Islet of Langerhans (tissue), 1 donor: ENCODE measurements around the gene CHRNA3.
"Not testable (repeated sequence)": the region's sequence is repeated elsewhere in the genome, so short reads cannot be mapped to it uniquely, and the experiment has no call there.

ENCODE experiments used
- FAIRE-seq: peaks from one replicate; lab custom pipeline; 2011; peaks lifted over from hg19 to GRCh38; lab: Jason Lieb, UNC

CHRNA3 gene

GRCh38 chr15:78617516-78617915, 3.3 kb downstream of the CHRNA3 start:
- no peak for FAIRE-seq

- FAIRE-seq, result no peak
Observed at GRCh38 chr15:78617076-78617475, 3.7 kb downstream of the CHRNA3 start.

- FAIRE-seq, result no peak
Observed at GRCh38 chr15:78616506-78616905, 4.3 kb downstream of the CHRNA3 start.

GRCh38 chr15:78615151-78615589, 5.6 kb downstream of the CHRNA3 start:
- FAIRE-seq, result no peak

DNA sequence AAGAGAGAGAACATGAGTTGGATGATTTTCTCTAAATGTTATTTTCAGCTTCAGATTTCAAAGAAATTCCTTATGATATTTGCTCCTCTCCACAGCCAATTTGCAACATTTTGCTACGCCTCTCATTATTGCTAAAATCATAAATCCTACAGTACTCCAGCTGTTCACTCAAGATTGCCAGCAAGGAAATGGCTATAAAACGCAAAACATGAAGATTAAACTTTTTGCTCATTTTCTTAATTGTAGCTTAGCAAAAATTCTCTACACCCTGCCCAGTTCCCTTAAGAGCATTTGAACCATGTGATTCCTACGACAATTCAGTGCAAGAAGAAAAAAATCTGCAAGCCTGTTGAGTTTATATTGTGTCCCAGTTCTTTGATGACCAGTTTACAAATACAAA, 6.8 kb downstream of the CHRNA3 start:
- FAIRE-seq, result no peak

GRCh38 chr15:78609551-78609950, 11.2 kb downstream of the CHRNA3 start:
- not testable (repeated sequence) for FAIRE-seq

DNA sequence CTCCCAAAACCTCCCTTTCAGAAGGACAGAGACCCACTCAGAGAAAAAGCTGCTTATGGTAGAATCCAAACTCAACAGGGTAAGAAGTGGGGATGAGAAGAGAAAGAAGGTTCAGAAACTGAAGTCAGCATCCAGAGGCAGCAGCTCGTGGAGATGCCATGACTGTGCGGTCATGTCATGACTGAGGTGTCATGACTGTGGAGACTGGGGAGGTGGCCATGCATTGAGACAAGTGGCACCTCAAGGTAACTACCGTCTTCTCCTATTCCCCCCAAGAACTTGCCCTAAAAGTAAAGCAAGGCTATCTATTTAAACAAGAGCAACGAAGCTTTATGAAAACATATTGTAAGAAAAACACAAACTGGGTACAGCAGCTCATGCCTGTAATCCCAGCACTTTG, 15.1 kb downstream of the CHRNA3 start:
- no peak for FAIRE-seq

GRCh38 chr15:78605201-78605600, 15.6 kb downstream of the CHRNA3 start:
- FAIRE-seq, result no peak

DNA sequence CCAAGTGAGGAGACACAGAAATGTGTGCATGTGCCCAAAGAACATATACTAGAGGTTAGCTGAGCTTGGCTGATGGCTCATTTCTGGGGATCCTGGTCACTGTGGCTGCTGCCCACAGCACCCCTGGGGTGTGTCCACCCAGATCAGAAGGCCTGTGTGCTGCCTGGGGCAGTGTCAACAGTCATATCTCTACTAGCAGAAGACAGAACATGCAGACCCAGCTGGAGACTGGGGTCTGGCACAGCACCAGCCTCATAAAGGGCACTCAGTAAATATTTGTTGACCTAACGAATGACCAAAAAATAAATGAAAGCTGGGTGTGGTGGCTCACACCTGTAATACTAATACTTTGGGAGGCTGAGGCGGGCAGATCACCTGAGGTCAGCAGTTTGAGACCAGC, 16.4 kb downstream of the CHRNA3 start:
- FAIRE-seq, result no peak

DNA sequence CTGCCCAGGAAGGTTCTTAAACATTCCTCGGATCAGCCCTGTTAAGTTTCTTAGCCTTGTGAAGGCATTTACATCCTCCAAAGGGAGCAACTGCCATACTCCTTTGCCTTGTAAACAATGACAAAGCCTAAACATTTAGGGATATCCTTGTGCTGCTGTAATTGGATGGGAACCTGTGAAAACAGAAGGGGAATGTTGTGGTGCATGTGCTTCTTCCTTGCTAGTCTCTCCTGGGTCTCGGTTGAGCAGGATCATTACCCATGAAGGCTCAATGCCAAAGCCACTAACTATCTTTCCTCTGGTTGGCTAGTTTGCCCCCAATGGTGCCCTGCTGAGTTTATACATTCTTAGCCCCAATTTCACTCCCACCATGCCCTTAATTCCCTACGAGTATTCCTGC, 17.3 kb downstream of the CHRNA3 start:
- FAIRE-seq, result no peak

DNA sequence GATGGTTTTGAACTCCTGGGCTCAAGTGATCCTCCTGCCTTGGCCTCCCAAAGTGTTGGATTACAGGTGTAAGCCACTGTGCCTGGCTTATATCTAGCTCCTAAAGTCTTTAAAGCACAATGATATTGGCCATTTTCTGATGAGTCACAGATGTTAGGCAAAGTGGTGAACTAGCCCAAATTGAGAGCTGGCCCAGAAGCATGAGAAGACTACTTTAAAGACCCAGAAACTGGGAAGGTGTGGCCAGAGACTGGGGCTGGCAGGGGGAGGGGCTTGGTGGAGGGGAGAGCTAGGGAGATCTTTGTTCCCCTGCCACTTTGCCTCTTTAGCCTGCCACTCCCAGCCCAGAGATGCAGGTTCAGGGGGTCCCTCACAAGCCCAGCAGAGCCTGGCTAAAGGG, 21.6 kb downstream of the CHRNA3 start:
- no peak for FAIRE-seq

DNA sequence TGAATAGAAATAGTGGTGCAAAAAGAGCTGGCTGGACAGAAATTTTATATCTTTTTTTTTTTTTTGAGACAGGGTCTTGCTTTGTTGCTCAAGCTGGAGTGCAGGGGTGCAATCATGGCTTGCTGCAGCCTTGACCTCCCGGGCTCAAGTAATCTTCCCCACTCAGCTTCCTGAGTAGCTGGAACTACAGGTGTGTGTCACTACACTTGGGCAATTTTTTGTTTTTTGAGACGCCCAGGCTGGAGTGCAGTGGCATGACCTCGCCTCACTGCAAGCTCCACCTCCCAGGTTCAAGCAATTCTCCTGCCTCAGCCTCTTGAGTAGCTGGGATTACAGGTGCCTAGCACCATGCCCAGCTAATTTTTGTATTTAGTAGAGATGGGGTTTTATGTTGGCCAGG, 22.4 kb downstream of the CHRNA3 start:
- no peak for FAIRE-seq

DNA sequence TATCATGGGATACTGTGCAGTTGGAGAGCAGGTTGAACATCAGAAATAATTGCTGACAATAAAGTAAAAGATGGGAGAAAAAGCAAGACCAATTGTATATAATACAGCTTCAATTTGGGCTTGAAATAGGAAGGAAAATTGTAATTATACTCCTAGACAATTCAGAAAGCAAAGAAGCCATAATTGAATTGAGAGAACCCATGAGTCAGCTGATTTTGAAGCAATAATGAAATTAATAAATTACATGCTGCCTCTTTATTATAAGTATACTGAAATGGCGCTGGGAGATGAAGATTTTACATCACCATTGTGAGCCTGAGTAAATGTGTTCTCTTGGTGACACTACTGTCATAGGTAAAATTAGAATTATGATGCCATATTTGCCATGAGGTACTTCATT, 23.2 kb downstream of the CHRNA3 start:
- FAIRE-seq, result no peak

DNA sequence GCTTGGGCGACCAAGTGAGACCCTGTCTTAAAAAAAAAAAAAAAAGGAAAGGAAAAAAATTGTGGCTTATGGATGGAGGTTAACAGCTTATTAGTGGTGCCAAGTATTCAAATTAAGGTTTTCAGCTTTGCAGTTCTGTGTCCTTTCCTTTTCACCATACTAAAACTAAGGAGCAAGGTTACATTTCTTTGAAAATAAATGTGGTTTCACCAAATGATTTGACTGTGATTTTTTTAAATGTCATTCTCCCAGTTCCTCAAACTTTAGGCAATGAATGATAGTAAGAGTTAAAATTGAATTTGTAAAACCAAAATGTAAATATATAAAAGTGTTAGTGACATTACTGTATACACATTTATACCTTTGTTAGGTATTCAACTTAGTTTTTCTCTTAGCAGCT, 45.9 kb downstream of the CHRNA3 start:
- no peak for FAIRE-seq

DNA sequence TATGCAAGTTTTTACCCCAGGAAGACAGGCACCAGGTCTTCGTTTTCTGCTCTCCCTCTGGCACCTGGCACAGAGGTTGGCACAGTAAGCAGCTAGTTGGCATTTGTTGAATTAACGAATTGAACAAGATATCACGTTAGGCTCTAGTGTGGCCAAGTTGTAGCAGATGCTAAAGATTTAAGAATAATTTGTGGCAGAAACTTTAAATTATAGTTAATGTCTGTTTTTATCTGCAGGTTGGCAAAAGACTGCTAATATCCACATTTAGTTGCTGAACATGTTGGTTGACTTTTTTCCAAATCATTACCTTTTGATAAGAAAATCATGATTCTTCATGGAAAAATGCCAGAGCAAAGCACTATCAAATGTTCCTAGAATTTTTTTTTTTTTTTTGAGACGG, 47.4 kb downstream of the CHRNA3 start:
- no peak for FAIRE-seq

DNA sequence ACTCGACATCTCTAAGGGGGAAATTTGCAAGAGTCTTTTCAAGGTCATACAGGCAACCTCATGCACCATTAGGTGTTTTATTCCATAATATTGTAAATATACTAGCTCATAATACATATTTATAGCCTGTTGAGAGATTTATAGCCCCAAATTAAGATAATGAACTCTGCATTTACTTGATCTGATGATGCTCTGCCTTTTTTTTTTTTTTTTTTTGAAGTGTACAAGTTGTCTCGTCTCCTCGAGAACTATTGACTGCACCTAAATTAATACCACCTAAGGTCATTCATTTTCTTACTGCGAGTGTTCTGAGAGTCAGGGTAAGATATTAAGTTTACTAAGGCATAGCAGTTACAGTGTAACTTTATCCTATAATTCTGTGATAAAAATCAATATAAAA, 49.4 kb downstream of the CHRNA3 start:
- FAIRE-seq, result no peak

DNA sequence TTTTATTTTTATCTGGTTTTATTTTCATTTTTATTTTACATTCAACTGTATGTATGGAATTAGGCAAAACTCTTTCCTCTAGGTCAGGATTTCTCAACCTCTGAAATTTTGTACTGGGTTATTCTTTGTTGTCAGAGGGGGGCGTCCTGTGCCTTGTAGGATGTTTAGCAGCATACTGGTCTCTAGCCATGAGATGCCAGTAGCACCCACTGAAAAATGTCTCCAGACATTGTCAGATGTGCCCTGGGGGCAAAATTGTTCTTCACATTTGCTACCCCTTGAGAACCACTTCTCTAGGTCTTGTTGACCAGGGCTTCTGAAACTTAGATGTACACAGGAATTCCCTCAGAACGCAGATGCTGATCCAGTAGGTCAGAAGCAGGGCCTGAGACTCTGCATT, 50.1 kb downstream of the CHRNA3 start:
- no peak for FAIRE-seq

DNA sequence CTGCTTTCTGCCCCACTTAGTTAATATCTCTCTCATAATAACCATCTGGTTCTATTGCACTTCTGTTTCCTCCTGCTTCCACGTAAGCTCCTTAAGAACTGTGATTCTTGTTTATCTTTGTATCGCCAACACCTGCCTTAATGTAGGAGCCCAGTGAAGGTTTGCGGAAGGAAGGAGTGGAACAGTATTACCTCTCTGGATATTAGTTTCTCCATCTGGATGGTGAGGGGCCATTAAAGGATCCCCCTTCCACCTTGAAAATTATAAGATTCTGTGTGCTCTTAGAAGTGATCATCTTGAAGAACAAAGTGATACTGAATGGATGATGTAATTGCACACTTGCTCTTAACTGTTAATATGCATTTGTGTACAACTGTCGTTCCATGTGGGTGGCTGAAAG, 53.3 kb downstream of the CHRNA3 start:
- no peak for FAIRE-seq

DNA sequence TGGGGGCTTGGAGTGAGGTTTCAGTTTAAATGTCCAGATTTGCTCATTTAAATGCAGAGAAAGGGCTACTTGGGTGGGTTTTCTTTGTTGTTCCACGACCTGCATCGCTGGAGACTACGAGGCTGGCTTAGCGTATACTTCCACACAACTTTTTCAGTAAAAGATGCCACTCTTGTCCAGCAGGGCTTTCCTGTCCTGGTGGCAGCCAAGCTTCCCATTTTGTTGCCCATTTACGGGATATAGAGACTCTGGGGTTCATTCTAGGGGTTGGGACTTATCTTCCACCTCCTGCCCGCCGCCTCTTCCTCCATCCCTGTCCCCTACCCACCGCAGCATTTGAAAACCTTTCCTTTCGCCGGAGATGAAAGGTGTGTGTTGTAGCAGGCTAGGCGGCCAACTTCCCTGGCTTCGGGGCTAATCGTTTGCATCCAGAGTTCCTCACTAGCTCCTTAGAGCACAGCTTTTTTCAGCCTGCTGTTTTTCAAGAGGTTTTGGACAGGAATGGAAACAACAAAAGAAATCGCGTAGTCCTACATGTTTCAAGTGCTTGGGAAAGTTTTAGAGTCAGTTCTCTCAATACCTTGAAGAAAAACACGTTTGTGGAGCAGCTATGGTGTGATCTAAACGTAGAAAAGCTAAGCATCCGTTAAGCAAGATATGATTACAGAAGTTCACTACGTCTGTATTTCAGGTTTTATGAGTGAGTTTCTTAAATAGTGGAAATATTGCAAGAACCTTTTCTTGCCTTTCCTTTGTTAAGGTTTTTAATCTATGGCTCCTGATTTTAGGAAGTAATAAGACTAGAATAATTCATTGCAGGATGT, 54.6 kb downstream of the CHRNA3 start:
- no peak for FAIRE-seq

- no peak for FAIRE-seq
Observed at GRCh38 chr15:78565097-78565950, 55.5 kb downstream of the CHRNA3 start, which contains the start of gene CHRNA5. TSS of gene CHRNA5 (plus strand) at chr15:78565520. CDS start at chr15:78565720, 200 bp downstream.

DNA sequence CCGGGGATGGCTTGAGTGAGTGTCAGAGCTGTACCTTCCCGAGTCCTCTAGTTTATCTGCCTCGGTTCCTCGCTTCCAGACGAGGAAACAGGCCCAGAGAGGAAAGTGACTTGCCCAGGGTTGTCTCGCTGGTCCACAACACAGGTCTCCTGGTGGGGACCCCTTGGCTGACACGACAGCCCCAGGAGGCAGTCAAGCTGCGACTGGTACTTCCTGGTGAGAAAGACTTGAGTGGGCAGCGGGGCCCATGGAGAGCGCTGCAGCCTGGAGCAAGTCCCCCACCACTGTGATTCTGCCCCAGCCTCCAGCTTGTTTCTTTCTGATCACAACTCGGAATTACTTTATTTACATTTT, 56.1 kb downstream of the CHRNA3 start:
- FAIRE-seq, result no peak

- FAIRE-seq, result no peak
Observed at GRCh38 chr15:78563092-78563491, 57.7 kb downstream of the CHRNA3 start.

- FAIRE-seq, result no peak
Observed at GRCh38 chr15:78561490-78561889, 59.3 kb downstream of the CHRNA3 start.

GRCh38 chr15:78560201-78560600, 60.6 kb downstream of the CHRNA3 start:
- FAIRE-seq, result not testable (repeated sequence)
